Liver (tissue), 9 donors: ENCODE data around the gene NBAS. TPM values are rescaled to one million over a fixed set of nuclear protein-coding genes. Genes with fewer than 3 reads are reported as not detected.

Experiments
- DNase-seq: peaks from one replicate; pipeline ENCODE4 v3.0.0-alpha.2; 2017; ENCODE audit warnings: low spot score
- H3K27ac ChIP-seq, 2 donors: one replicate each; pipeline ENCODE4 v1.7.0; 2013; ENCODE audit warnings: inconsistent platforms in 2 of 2, low read length in 2 of 2, control low read depth in 1 of 2, low read depth in 1 of 2, mild to moderate bottlenecking in 1 of 2
- H3K27me3 ChIP-seq, 4 donors: one replicate each; pipeline versions ENCODE4 v1.6.1 to v1.7.0; 2013; ENCODE audit warnings: low read length in 3 of 4, inconsistent platforms in 1 of 4, mild to moderate bottlenecking in 1 of 4, moderate library complexity in 1 of 4; ENCODE audit not compliant: control insufficient read depth in 4 of 4, insufficient read depth in 4 of 4
- H3K36me3 ChIP-seq, 4 donors: one replicate each; pipeline versions ENCODE4 v1.6.1 to v1.7.0; 2013; ENCODE audit warnings: low read length in 3 of 4, mild to moderate bottlenecking in 3 of 4, low read depth in 1 of 4, moderate library complexity in 1 of 4; ENCODE audit not compliant: control insufficient read depth in 4 of 4, insufficient read depth in 3 of 4
- H3K4me1 ChIP-seq, 4 donors: one replicate each; pipeline versions ENCODE4 v1.6.1 to v1.7.0; 2013; ENCODE audit warnings: low read length in 3 of 4, mild to moderate bottlenecking in 3 of 4, moderate library complexity in 1 of 4; ENCODE audit not compliant: control insufficient read depth in 4 of 4, insufficient read depth in 4 of 4
- H3K4me3 ChIP-seq, 3 donors: one replicate each; pipeline versions ENCODE4 v1.6.1 to v1.7.0; 2013; ENCODE audit warnings: low read length in 3 of 3, control low read depth in 1 of 3, low read depth in 1 of 3, mild to moderate bottlenecking in 1 of 3
- H3K9ac ChIP-seq, 2 donors: one replicate each; pipeline ENCODE4 v1.7.0; 2013; ENCODE audit warnings: low read length in 2 of 2, mild to moderate bottlenecking in 2 of 2, moderate library complexity in 2 of 2, control low read depth in 1 of 2, low read depth in 1 of 2
- H3K9me3 ChIP-seq, 4 donors: one replicate each; pipeline versions ENCODE4 v1.6.1 to v1.7.0; 2013; ENCODE audit warnings: low read length in 3 of 4; ENCODE audit not compliant: control insufficient read depth in 4 of 4
- CTCF ChIP-seq: fragments of 150-350 bp; IDR thresholded peaks from 2 replicates; pipeline ENCODE4 v1.5.1; 2017; ENCODE audit warnings: improper control_type of control experiment, low read depth, low read length; ENCODE audit not compliant: missing input control
- EGR1 ChIP-seq, 2 donors: IDR thresholded peaks; 2 replicates each; pipeline ENCODE4 v1.6.1; 2016 to 2018; ENCODE audit warnings: antibody characterized with exemption in 2 of 2, low read depth in 2 of 2
- FOXA1 ChIP-seq: IDR thresholded peaks from 2 replicates; pipeline ENCODE4 v1.6.1; 2016; ENCODE audit warnings: antibody characterized with exemption
- FOXA2 ChIP-seq: IDR thresholded peaks from 2 replicates; pipeline ENCODE4 v1.6.1; 2016; ENCODE audit warnings: antibody characterized with exemption
- GABPA ChIP-seq, 2 donors: IDR thresholded peaks in 1 of 2; conservative IDR thresholded peaks in 1 of 2; 2 replicates each; pipeline ENCODE4 v1.6.1; 2016; ENCODE audit warnings: antibody characterized with exemption in 2 of 2, mild to moderate bottlenecking in 1 of 2, moderate library complexity in 1 of 2
- HNF4A ChIP-seq, 2 donors: conservative IDR thresholded peaks; 2 replicates each; pipeline ENCODE4 v1.6.1; 2016; ENCODE audit warnings: antibody characterized with exemption in 2 of 2, mild to moderate bottlenecking in 2 of 2
- HNF4G ChIP-seq: IDR thresholded peaks from 2 replicates; pipeline ENCODE4 v1.6.1; 2016; ENCODE audit warnings: antibody characterized with exemption
- JUND ChIP-seq, 2 donors: IDR thresholded peaks; 2 replicates each; pipeline ENCODE4 v1.6.1; 2016; ENCODE audit warnings: antibody characterized with exemption in 2 of 2
- NR2F2 ChIP-seq: IDR thresholded peaks from 2 replicates; pipeline ENCODE4 v1.6.1; 2016; ENCODE audit warnings: antibody characterized with exemption
- RAD21 ChIP-seq, 2 donors: IDR thresholded peaks; 2 replicates each; pipeline ENCODE4 v1.6.1; 2016; ENCODE audit warnings: antibody characterized with exemption in 2 of 2, mild to moderate bottlenecking in 2 of 2
- REST ChIP-seq: IDR thresholded peaks from 2 replicates; pipeline ENCODE4 v1.6.1; 2016; ENCODE audit warnings: antibody characterized with exemption, mild to moderate bottlenecking
- RXRA ChIP-seq, 2 donors: IDR thresholded peaks; 2 replicates each; pipeline ENCODE4 v1.6.1; 2017 to 2018; ENCODE audit warnings: antibody characterized with exemption in 2 of 2, mild to moderate bottlenecking in 1 of 2
- SP1 ChIP-seq: IDR thresholded peaks from 2 replicates; pipeline ENCODE4 v1.6.1; 2018; ENCODE audit warnings: antibody characterized with exemption, mild to moderate bottlenecking
- TAF1 ChIP-seq: conservative IDR thresholded peaks from 2 replicates; pipeline ENCODE4 v1.6.1; 2016; ENCODE audit warnings: antibody characterized with exemption, mild to moderate bottlenecking
- YY1 ChIP-seq: IDR thresholded peaks from 2 replicates; pipeline ENCODE4 v1.6.1; 2016; ENCODE audit warnings: antibody characterized with exemption, mild to moderate bottlenecking
- WGBS: extraction: QIAGEN DNeasy Blood & Tissue Kit; methylation state at CpG from one replicate; pipeline ENCODE4 v1.1.7; 2013; 5-methylcytosine and 5-hydroxymethylcytosine counted together
- polyA plus RNA-seq, 2 donors: library from polyadenylated mRNA; stranded (reverse) in 1 of 2; unstranded in 1 of 2; fragments of 200-250 nt in 1 of 2; fragments of >200 nt in 1 of 2; fragmentation: Nextera tagmentation in 1 of 2; extraction: Ambion mirVana in 1 of 2; gene quantifications; one replicate each; pipeline versions ENCODE4 v1.2.1 to v1.2.3, GENCODE V29; 2013 to 2015
- total RNA-seq, 2 donors: library from RNA; depleted of rRNA; stranded (reverse); fragments of >200 nt; gene quantifications; one replicate each; pipeline ENCODE4 v1.2.3, GENCODE V29; 2014
- TF ChIP-seq, protein P1 (sequence below): IDR thresholded peaks from 2 replicates; pipeline ENCODE4 v1.6.1; 2016; ENCODE audit warnings: antibody characterized with exemption
- TF ChIP-seq, protein P2 (sequence below): IDR thresholded peaks from 2 replicates; pipeline ENCODE4 v1.6.1; 2016; ENCODE audit warnings: antibody characterized with exemption
- TF ChIP-seq, protein P3 (sequence below): IDR thresholded peaks from 2 replicates; pipeline ENCODE4 v1.6.1; 2016; ENCODE audit warnings: antibody characterized with exemption
- donor health status: healthy.
- donor health status: healthy.
- donor health status: healthy.
- donor health status: healthy.
- donor health status: healthy.

The NBAS gene
- total and polyA plus RNA-seq, 4 donors: 10.5 to 40.0 (median 18.9) TPM

- Histone ChIP-seq H3K27me3 (no peaks in the 10 kb centered on the region), H3K9me3 (no peaks in the 10 kb centered on the region), H3K9ac (no peak overlapping the region), H3K4me1 (no peaks in the 10 kb centered on the region), H3K4me3 (no peak overlapping the region), H3K27ac (no peak overlapping the region), H3K36me3 (peaks cover 3 to 23% (median 8%) of the 10 kb centered on the region in 4 donors)
- no peak for DNase-seq
- 92% methylated on average over 2 of the region's 2 CpGs for WGBS
- no peak for TF ChIP-seq FOXA2
- TF ChIP-seq HNF4G: no peak
- TF ChIP-seq, protein P1, sequence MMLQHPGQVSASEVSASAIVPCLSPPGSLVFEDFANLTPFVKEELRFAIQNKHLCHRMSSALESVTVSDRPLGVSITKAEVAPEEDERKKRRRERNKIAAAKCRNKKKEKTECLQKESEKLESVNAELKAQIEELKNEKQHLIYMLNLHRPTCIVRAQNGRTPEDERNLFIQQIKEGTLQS: no peak
- TF ChIP-seq GABPA (IDR thresholded peaks at IDR 0.05 in 1 of 2, conservative IDR thresholded peaks at IDR 0.05 in 1 of 2): no peak
- TF ChIP-seq HNF4A (conservative IDR thresholded peaks at IDR 0.05): no peak
- TF ChIP-seq TAF1: no peak
- no peak for TF ChIP-seq REST
- no peak for TF ChIP-seq JUND (IDR thresholded peaks at IDR 0.05)
- TF ChIP-seq FOXA1: no peak
- no peak for TF ChIP-seq CTCF
- no peak for TF ChIP-seq YY1
- TF ChIP-seq, protein P2, sequence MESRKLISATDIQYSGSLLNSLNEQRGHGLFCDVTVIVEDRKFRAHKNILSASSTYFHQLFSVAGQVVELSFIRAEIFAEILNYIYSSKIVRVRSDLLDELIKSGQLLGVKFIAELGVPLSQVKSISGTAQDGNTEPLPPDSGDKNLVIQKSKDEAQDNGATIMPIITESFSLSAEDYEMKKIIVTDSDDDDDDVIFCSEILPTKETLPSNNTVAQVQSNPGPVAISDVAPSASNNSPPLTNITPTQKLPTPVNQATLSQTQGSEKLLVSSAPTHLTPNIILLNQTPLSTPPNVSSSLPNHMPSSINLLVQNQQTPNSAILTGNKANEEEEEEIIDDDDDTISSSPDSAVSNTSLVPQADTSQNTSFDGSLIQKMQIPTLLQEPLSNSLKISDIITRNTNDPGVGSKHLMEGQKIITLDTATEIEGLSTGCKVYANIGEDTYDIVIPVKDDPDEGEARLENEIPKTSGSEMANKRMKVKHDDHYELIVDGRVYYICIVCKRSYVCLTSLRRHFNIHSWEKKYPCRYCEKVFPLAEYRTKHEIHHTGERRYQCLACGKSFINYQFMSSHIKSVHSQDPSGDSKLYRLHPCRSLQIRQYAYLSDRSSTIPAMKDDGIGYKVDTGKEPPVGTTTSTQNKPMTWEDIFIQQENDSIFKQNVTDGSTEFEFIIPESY: no peak
- no peak for TF ChIP-seq NR2F2
- TF ChIP-seq, protein P3, sequence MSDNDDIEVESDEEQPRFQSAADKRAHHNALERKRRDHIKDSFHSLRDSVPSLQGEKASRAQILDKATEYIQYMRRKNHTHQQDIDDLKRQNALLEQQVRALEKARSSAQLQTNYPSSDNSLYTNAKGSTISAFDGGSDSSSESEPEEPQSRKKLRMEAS: no peak
- no peak for TF ChIP-seq RAD21 (IDR thresholded peaks at IDR 0.05)
- TF ChIP-seq EGR1 (IDR thresholded peaks at IDR 0.05; ENCODE audit: low read depth in 2 of 2): no peak
- TF ChIP-seq RXRA (IDR thresholded peaks at IDR 0.05): no peak
- TF ChIP-seq SP1: no peak
Observed at GRCh38 chr2:15331787-15332186, 229.3 kb downstream of the NBAS start.
